ENCODE data around the gene IQCM.
"Not testable (repeated sequence)": the region's sequence is repeated elsewhere in the genome, so short reads cannot be mapped to it uniquely, and the experiment has no call there.

The IQCM gene

DNA sequence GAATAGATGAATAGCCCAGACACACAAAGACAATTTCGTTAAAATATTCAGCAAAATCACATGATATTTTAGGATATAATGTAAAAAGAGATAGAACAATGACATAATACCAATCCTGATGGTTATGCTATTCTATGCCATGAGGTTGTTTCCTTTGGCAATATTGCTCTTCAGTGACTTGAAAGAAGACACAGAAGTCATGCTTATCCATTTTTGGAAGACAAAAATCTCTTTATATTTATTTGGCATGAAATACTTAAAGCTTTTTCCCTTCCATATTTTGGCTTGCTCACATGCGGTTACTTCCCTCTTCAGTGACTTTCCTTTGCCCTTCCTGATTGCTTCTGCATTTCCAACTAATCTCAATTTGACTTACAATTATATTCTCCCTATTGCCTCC is 314.8 kb downstream of the IQCM start:
- no peak for DNase-seq (ENCODE audit: low read depth)
- TF ChIP-seq CTCF (conservative IDR thresholded peaks at IDR 0.05; ENCODE audit: low read length) = no peak

DNA sequence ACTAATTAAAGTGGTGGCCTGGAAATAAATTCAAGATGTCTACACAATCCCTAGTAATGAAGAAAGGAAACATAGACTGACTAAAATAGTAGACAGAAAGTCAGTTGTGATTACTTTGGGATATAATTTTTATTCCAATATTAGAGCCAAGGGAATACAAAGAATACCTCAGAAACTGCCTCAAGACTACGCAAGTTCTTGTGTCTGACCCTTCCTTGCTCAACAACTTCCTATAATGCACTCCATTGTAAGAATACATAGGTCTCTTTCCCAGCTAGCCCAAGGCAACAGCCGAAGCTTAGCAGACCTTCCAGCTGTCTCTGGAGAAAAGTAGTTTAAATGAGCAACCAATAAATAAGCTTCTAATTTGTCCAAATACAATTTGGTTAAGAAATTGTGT is 315.9 kb downstream of the IQCM start:
- no peak overlapping the region for H3K4me3 ChIP-seq (ENCODE audit: low read length)
- no peak for TF ChIP-seq CTCF (conservative IDR thresholded peaks at IDR 0.05; ENCODE audit: low read length)
- no peak for DNase-seq (ENCODE audit: low read depth)

More for the DNA sequence above, 314.8 kb downstream of the IQCM start:
- H3K4me3 ChIP-seq (ENCODE audit: low read length) = no peak overlapping the region

GRCh38 chr4:149498246-149498645 is 317.4 kb downstream of the IQCM start:
- no peak for TF ChIP-seq CTCF (conservative IDR thresholded peaks at IDR 0.05; ENCODE audit: low read length)
- DNase-seq (ENCODE audit: low read depth) = no peak
- no peak overlapping the region for H3K4me3 ChIP-seq (ENCODE audit: low read length)

DNA sequence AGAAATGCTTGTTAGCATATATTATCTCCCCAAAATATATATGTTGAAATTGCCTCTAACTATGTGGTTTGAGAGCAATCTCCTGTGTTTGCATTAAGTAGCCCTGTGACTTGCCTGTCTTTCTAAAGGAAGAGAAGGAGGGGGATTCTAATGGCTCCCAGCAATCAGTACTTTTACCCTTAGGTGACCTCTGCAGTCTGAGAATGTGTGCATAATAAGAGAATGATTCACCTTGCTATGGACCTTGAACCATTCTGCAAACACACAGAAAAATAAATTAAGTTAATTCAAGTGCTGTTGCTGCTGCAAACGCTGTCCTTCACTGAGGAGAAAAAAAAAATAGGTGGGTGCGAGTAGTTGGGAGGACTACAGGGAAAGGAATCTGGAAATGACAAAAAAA is 322.2 kb downstream of the IQCM start:
- TF ChIP-seq CTCF (conservative IDR thresholded peaks at IDR 0.05; ENCODE audit: low read length) = no peak
- DNase-seq (ENCODE audit: low read depth) = peak; percentile 3
- no peak overlapping the region for H3K4me3 ChIP-seq (ENCODE audit: low read length)

DNA sequence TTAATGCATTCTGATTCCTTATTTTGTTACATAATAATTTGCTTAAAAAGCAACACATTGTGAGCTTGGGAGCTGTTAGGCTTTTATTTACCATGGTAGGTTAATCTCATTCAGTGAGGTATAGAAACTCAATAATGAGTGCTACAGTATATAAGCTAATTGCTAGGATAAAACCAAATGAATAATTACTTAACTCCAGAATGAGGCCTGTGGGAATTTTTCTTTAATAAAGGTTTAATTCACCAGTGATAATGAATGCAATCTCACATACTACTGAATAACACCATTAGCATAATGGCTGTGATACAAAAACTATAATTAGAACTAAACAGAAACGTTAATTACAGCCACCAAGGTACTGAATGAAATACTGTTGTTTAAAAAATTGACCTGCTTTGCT is 326.3 kb downstream of the IQCM start:
- no peak overlapping the region for H3K4me3 ChIP-seq (ENCODE audit: low read length)
- no peak for DNase-seq (ENCODE audit: low read depth)
- TF ChIP-seq CTCF (conservative IDR thresholded peaks at IDR 0.05; ENCODE audit: low read length) = no peak

- TF ChIP-seq CTCF (conservative IDR thresholded peaks at IDR 0.05; ENCODE audit: low read length) = no peak
- no peak overlapping the region for H3K4me3 ChIP-seq (ENCODE audit: low read length)
- no peak for DNase-seq (ENCODE audit: low read depth)
Measured at GRCh38 chr4:149486861-149487260, 328.8 kb downstream of the IQCM start.

- not testable (repeated sequence) for DNase-seq (ENCODE audit: low read depth); H3K4me3 ChIP-seq (ENCODE audit: low read length)
Measured at GRCh38 chr4:149468669-149469068, 347.0 kb downstream of the IQCM start.

- peak; percentile 10 for DNase-seq (ENCODE audit: low read depth)
- no peak overlapping the region for H3K4me3 ChIP-seq (ENCODE audit: low read length)
- no peak for TF ChIP-seq CTCF (conservative IDR thresholded peaks at IDR 0.05; ENCODE audit: low read length)
Measured at GRCh38 chr4:149466446-149466845, 349.2 kb downstream of the IQCM start.

Data from AG10803 (cell line).